HUDEP-2 (cell line): ENCODE results near the gene XRCC6.
"Not testable (repeated sequence)": the region's sequence is repeated elsewhere in the genome, so short reads cannot be mapped to it uniquely, and the experiment has no call there.

ENCODE experiments used
- DNase-seq, 76 experiments: peaks; one replicate each; lab custom pipeline; 2025; ENCODE audit not compliant: unreplicated experiment in 76 of 76; lab: John Stamatoyannopoulos, UW

XRCC6 gene

DNA sequence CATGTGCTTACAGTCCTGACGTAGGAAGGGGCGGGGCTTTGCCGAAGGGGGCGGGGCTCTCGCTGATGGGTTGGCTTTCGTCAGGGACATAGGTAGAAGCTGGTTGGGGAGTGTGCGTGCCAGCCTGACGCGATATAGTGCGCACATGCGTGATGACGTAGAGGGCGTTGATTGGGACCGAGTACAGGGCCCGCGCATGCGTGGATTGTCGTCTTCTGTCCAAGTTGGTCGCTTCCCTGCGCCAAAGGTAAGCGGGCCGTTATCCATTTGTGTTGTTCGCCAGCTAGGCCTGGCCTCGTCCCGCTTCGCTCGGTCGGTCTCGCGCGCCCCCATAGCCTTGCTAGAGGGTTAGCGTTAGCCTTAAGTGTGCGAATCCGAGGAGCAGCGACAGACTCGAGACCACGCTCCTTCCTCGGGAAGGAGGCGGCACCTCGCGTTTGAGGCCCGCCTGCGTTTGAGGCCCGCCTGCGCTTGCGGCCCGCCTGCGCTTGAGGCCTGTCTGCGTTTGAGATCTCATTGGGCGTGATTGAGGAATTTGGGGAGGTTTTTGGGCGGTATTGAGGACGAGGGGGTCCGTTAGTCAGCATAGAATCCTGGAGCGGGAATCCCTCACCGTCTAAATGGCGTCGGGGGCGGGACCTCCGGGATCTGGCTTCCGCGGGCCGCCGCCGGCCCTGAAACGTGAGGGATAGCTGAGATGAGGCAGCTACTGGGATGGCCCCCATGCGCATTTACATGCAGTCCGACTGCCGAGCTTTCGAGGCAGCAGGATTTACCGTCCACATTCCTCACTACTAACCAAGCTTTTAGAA lies at the start of gene XRCC6:
Gene XRCC6 (plus strand): TSS at position 197 of the 812 bp plus-strand sequence. CDS start 710 bp downstream, outside the sequence.
- DNase-seq: peak; percentile 80 to 99 (median 98)

- no peak for DNase-seq
Measured at GRCh38 chr22:41571786-41572185, 49.3 kb upstream of the XRCC6 start.

GRCh38 chr22:41572305-41572704 lies 48.8 kb upstream of the XRCC6 start:
- DNase-seq: not testable (repeated sequence)

DNA sequence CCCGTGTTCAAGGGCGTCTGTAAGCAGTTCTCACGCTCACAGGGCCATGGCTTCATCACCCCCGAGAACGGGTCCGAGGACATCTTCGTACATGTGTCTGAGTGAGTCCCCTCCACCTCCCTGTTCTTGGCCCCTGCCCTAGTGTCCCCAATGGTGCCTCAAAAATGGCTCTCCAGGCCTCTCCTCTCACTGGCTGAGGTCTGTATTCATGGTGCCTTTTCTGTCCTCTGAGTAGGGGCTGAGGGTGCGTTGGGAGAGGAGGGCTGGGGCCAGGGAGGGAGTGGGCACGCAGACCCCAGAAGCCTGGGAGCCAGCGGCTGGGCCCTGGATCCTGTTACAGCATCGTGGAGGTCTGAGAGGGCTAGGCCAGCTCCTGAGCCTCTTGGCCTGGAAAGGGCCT lies 47.4 kb upstream of the XRCC6 start:
- DNase-seq: peak in 2 of 76 experiments; percentile 10 to 12

- peak in 56 of 76 experiments; percentile 8 to 77 (median 42) for DNase-seq
Measured at GRCh38 chr22:41574847-41575381, 46.2 kb upstream of the XRCC6 start.

GRCh38 chr22:41575533-41575932 lies 45.6 kb upstream of the XRCC6 start:
- no peak for DNase-seq

GRCh38 chr22:41576877-41577276 lies 44.2 kb upstream of the XRCC6 start:
- DNase-seq: peak in 68 of 76 experiments; percentile 13 to 82 (median 52)

DNA sequence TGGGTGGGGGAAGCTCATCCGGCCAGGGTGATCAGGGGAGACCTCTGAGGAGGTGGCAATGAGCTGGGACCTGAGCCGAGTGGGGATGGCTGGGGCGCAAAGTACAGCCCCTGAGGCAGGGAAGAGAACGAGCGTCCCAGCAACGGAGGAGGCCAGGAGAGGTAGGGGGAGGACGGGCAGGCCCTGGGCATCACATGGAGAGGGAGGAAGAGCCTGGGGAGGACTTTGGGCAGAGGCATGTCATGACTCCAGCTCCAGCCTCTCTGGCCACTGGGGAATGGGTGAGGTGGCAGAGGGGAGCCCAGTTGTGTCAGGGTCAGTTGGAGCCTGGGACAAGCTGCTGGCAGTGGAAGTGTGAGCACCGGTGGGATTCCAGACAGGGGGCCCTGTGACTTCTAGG lies 43.0 kb upstream of the XRCC6 start:
- no peak for DNase-seq

DNA sequence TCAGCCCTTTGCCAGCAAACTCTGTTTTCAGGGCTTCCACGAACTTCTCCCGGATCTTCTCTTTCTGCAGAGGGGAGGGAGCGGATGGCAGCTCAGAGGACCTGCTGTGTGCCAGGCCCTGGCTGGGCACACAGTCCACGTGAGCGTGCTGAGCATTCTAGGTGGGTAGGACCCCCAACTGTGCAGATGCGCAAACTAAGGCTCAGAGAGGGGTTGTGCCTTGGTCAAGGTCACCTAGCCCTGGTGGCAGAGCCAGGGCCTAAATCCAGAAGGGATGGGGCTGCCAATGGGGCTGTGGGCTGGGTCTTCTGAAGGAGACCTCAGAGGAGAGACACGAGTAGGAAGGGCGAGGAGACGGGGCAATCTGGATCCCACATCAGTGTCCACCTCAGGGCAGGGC lies 42.3 kb upstream of the XRCC6 start:
- no peak for DNase-seq

DNA sequence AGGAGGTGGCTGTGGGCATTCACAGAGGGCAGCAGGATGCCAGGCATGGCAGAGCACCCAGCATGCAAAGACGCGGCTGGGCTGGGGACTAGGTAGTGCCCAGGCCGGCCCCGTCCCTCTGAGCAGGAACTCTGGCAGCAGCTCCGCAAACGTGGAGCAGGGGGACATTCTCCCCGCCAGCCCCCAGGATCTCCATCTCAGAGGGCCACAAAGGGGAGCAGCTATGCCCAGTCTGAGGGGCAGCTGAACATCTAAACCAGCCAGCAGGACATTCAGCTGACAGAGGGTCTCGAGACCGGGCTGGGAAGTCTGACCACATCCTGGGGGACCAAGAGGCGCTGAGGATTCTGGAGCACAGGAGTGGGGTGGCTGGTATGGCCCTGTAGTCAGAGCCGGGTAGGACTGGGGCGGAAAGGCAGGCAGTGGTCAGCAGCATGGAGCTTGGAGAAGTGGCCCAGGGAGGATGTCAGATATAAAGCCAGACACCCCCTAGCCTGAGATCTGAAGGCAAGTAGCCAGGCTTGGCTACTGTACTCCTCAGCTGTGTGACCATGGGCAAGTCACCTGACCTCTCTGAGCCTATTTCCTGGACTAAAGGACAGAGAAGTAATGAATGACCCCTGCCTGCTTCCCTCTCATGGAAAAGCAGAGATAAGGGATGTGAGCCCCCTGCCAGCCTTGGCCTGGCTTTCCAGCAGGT lies 41.6 kb upstream of the XRCC6 start:
- no peak for DNase-seq

DNA sequence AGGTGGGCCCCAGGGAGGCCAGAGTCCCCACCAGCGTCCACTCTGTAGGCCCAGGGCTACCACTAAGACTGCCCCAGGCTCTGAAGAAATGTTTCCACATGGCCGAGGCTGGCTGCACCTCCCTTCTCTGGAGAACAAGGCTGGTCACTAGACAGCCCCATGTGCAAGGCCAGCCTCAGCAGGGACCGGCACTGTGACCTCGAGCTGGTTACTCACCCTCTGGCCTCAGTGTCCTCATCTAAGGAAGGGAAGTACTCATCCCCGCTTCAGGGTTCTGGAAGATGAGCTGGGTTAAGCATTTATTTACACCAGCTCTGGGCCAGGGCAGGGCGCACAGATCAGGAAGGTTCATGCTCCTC lies 41.1 kb upstream of the XRCC6 start:
- DNase-seq: no peak

- no peak for DNase-seq
Measured at GRCh38 chr22:41582694-41583093, 38.4 kb upstream of the XRCC6 start.

DNA sequence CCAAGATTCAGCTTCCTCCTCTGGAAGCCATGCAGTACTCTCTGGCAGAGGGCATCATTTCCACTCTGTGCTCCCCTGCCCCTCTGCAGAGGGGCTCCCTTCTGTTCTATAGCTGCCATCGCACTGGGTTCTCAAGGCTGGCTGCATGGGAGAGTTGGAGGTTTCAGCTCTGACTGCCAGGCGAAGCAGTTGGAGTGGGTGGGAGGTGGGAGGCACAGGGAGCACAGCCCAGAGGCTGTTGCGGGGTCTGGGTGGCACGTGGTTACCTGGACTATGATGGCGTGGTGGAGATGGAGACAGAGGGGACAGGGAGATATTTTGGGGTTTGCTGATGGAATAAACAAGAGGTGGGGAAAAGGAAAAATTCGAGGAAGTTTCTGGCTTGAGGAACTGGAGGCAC lies 36.2 kb upstream of the XRCC6 start:
- no peak for DNase-seq

DNA sequence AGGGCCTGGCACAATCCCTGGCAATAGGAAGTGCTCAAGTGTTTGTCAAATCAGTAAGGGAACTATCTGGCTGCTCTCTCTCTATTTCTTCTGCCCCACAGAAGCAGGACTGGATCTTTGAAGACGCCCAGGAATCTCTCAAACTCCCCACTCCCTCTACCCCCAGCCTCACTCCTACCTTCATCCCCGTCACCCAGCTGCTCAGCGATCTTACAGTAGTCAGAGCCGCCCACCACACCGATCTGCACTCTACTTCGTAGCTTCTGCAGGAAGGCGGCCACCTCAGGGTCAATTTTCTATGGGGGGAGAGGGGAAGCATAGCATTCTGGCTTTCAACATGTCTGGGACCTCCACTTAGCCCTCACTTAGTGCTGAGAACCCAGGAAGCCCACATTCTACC lies 35.2 kb upstream of the XRCC6 start:
- no peak for DNase-seq

DNA sequence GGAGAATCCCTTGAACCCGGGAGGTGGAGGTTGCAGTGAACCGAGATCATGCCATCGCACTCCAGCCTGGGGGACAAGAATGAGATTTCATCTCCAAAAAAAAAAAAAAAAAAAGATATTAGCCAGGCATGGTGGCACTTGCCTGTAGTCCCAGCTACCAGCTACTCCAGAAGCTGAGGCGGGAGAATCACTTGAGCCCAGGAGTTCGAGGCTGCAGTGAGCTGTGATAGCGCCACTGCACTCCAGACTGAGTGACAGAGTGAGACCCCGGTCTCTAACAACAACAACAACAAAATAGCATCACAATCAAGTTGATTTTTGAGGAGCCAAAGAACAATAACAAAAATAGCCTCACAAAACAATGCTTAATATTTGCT lies 33.8 kb upstream of the XRCC6 start:
- peak in 1 of 76 experiments; percentile 18 for DNase-seq

- peak; percentile 61 to 100 (median 100) for DNase-seq
Measured at GRCh38 chr22:41589391-41590241, 31.5 kb upstream of the XRCC6 start, which contains the start of gene PMM1. Gene PMM1, minus strand, starts transcription at chr22:41589840. Its CDS starts 35 bp downstream, at chr22:41589805.

GRCh38 chr22:41593336-41593960 lies 27.6 kb upstream of the XRCC6 start:
- DNase-seq: not testable (repeated sequence)

- DNase-seq: no peak
Measured at GRCh38 chr22:41595703-41596102, 25.4 kb upstream of the XRCC6 start.

- peak in 57 of 76 experiments; percentile 13 to 75 (median 45) for DNase-seq
Measured at GRCh38 chr22:41596776-41597634, 24.1 kb upstream of the XRCC6 start.
